GM18873 (cell line): ENCODE measurements around the gene RNASE4.
"Not testable (repeated sequence)": the region's sequence is repeated elsewhere in the genome, so short reads cannot be mapped to it uniquely, and the experiment has no call there.

Experiments
- ATAC-seq: cut with Tn5 transposase; IDR thresholded peaks from one replicate; pipeline ENCODE4 v1.9.1; 2021; ENCODE audit warnings: mild to moderate bottlenecking, moderate library complexity, moderate number of reproducible peaks; ENCODE audit not compliant: unreplicated experiment, low FRiP score

The RNASE4 gene

GRCh38 chr14:20696764-20697163, 12.4 kb downstream of the RNASE4 start:
- ATAC-seq = no peak

- no peak for ATAC-seq
Observed at GRCh38 chr14:20697273-20698017, 13.1 kb downstream of the RNASE4 start.

- ATAC-seq = no peak
Observed at GRCh38 chr14:20698018-20698329, 13.6 kb downstream of the RNASE4 start.

- ATAC-seq = no peak
Observed at GRCh38 chr14:20698934-20699333, 14.6 kb downstream of the RNASE4 start.

GRCh38 chr14:20699931-20700330, 15.6 kb downstream of the RNASE4 start:
- no peak for ATAC-seq

GRCh38 chr14:20700965-20701364, 16.6 kb downstream of the RNASE4 start:
- ATAC-seq = not testable (repeated sequence)

- ATAC-seq = no peak
Observed at GRCh38 chr14:20706657-20707355, 22.4 kb downstream of the RNASE4 start.

GRCh38 chr14:20707622-20708021, 23.3 kb downstream of the RNASE4 start:
- ATAC-seq = no peak

GRCh38 chr14:20711261-20711660, 26.9 kb downstream of the RNASE4 start:
- ATAC-seq = no peak

- no peak for ATAC-seq
Observed at GRCh38 chr14:20711685-20712084, 27.3 kb downstream of the RNASE4 start.

- ATAC-seq = no peak
Observed at GRCh38 chr14:20712904-20713303, 28.5 kb downstream of the RNASE4 start.

- no peak for ATAC-seq
Observed at GRCh38 chr14:20714593-20715250, 30.4 kb downstream of the RNASE4 start.

- ATAC-seq = no peak
Observed at GRCh38 chr14:20719777-20720176, 35.4 kb downstream of the RNASE4 start.

- no peak for ATAC-seq
Observed at GRCh38 chr14:20720741-20721140, 36.4 kb downstream of the RNASE4 start.

- ATAC-seq = no peak
Observed at GRCh38 chr14:20722016-20722415, 37.7 kb downstream of the RNASE4 start.

GRCh38 chr14:20723488-20723887, 39.1 kb downstream of the RNASE4 start:
- ATAC-seq = no peak

- ATAC-seq = not testable (repeated sequence)
Observed at GRCh38 chr14:20726121-20726520, 41.8 kb downstream of the RNASE4 start.

GRCh38 chr14:20726531-20726930, 42.2 kb downstream of the RNASE4 start:
- no peak for ATAC-seq

GRCh38 chr14:20730891-20731290, 46.5 kb downstream of the RNASE4 start:
- no peak for ATAC-seq

GRCh38 chr14:20732477-20732876, 48.1 kb downstream of the RNASE4 start:
- no peak for ATAC-seq

- ATAC-seq = no peak
Observed at GRCh38 chr14:20732979-20733635, 48.7 kb downstream of the RNASE4 start.
